GM21528 (cell line): Measurements from ENCODE around the gene ABHD11.
"Not testable (repeated sequence)": the region's sequence is repeated elsewhere in the genome, so short reads cannot be mapped to it uniquely, and the experiment has no call there.

Source experiments
- ATAC-seq: cut with Tn5 transposase; IDR thresholded peaks from one replicate; pipeline ENCODE4 v1.9.1; 2021; ENCODE audit warnings: mild to moderate bottlenecking, moderate library complexity; ENCODE audit not compliant: unreplicated experiment, low FRiP score

The ABHD11 gene

GRCh38 chr7:73746378-73746777 lies 7.8 kb upstream of the ABHD11 start:
- no peak for ATAC-seq

GRCh38 chr7:73742753-73743641 lies 4.4 kb upstream of the ABHD11 start:
- ATAC-seq = no peak

GRCh38 chr7:73742338-73742752 lies 3.7 kb upstream of the ABHD11 start:
- ATAC-seq = no peak

- no peak for ATAC-seq
Observed at GRCh38 chr7:73741600-73741999, 3.0 kb upstream of the ABHD11 start.

- ATAC-seq = no peak
Observed at GRCh38 chr7:73740771-73741170, 2.2 kb upstream of the ABHD11 start.

GRCh38 chr7:73740212-73740611 lies 1.6 kb upstream of the ABHD11 start:
- no peak for ATAC-seq

GRCh38 chr7:73739387-73739767 lies 775 bp upstream of the ABHD11 start:
- ATAC-seq = no peak

GRCh38 chr7:73738220-73738611 lies 386 bp downstream of the ABHD11 start:
- peak; percentile 13 for ATAC-seq

- ATAC-seq = no peak
Observed at GRCh38 chr7:73737491-73738219, 947 bp downstream of the ABHD11 start.

- no peak for ATAC-seq
Observed at GRCh38 chr7:73736885-73737284, 1.7 kb downstream of the ABHD11 start.

GRCh38 chr7:73735528-73735905 lies 3.1 kb downstream of the ABHD11 start:
- no peak for ATAC-seq

GRCh38 chr7:73734619-73735527 lies 3.7 kb downstream of the ABHD11 start:
- no peak for ATAC-seq

GRCh38 chr7:73732397-73732796 lies 6.2 kb downstream of the ABHD11 start:
- ATAC-seq = no peak

- no peak for ATAC-seq
Observed at GRCh38 chr7:73730485-73730884, 8.1 kb downstream of the ABHD11 start.

- ATAC-seq = no peak
Observed at GRCh38 chr7:73728551-73728950, 10.1 kb downstream of the ABHD11 start.

- ATAC-seq = no peak
Observed at GRCh38 chr7:73727952-73728351, 10.7 kb downstream of the ABHD11 start.

GRCh38 chr7:73726083-73726466 lies 12.5 kb downstream of the ABHD11 start:
- ATAC-seq = peak; percentile 38

GRCh38 chr7:73723813-73724212 lies 14.8 kb downstream of the ABHD11 start:
- no peak for ATAC-seq

- ATAC-seq = no peak
Observed at GRCh38 chr7:73722785-73723184, 15.8 kb downstream of the ABHD11 start.

GRCh38 chr7:73722182-73722581 lies 16.4 kb downstream of the ABHD11 start:
- ATAC-seq = not testable (repeated sequence)

- ATAC-seq = no peak
Observed at GRCh38 chr7:73721377-73721817, 17.2 kb downstream of the ABHD11 start.
